ENCODE results near the gene ID2. TPM values are rescaled to one million over a fixed set of nuclear protein-coding genes. Genes with fewer than 3 reads are reported as not detected.

The ID2 gene
- total and polyA plus RNA-seq, 2 donors (not counting 1 experiment from before 2014, with no cell fraction given): 15.0 to 25.9 TPM

DNA sequence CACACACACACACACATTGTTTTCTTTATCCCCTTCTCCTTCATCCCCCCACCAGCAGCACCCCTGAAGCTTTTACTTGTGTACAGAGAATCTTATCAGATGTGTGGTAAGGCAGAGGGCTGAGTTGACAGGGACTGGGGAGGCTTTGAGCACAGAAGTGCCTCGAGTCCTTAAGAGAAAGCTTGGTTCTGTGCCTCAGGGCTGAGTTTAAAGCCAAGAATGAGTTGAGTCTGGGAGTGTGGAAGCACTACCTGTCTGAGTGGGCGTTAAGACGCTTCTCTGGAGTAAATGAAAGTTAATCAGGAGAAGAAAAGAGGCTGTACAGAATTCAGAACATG, 2.7 kb downstream of the ID2 start:
- Mint-ChIP-seq H3K9me3 (ENCODE audit: insufficient read depth) (no peaks in the 10 kb centered on the region), H3K4me3 (peak overlapping the region; percentile 83), H3K27me3 (peaks cover 64% of the 10 kb centered on the region), H3K4me1 (peaks cover 39% of the 10 kb centered on the region), H3K27ac (peak overlapping the region; percentile 46)
- H3K9me3 ChIP-seq (ENCODE audit: control extremely low read depth in 1 of 3, control insufficient read depth in 2 of 3, insufficient read depth in 1 of 3, low read length in 2 of 3): peaks cover 0 to 23% (median 1%) of the 10 kb centered on the region in 3 donors
- ATAC-seq (ENCODE audit: low read depth) (no peak), DNase-seq (peak; percentile 46)
- peak overlapping the region; percentile 52 for H3K9ac ChIP-seq (ENCODE audit: low read length)
- ChIA-PET CTCF (interaction anchor here (0.5 to 1.6 kb wide), 6 partner anchors 14 to 1587 kb away, joined by 3 to 14 read pairs (median 4); no protein-coding TSS in a partner anchor), POLR2A (no interaction called here)
- H3K27ac ChIP-seq (ENCODE audit: low read length in 2 of 2): no peak overlapping the region
- H3K36me3 ChIP-seq (replicated peaks in 1 of 2; ENCODE audit: control extremely low read depth in 1 of 2, control insufficient read depth in 1 of 2, extremely low read depth in 1 of 2, insufficient read depth in 2 of 2, low read length in 1 of 2): no peaks in the 10 kb centered on the region
- peaks cover 2 to 50% (median 36%) of the 10 kb centered on the region in 4 experiments for H3K27me3 ChIP-seq (replicated peaks in 1 of 4; ENCODE audit: control extremely low read depth in 1 of 4, control insufficient read depth in 3 of 4, insufficient read depth in 4 of 4, low read length in 3 of 4)
- no peak overlapping the region for H3K4me3 ChIP-seq (ENCODE audit: control extremely low read depth in 1 of 5, extremely low read depth in 1 of 5, insufficient read depth in 1 of 5, low read depth in 2 of 5, low read length in 4 of 5)
- H3K4me2 ChIP-seq (replicated peaks; ENCODE audit: low read depth, low read length, poor library complexity, severe bottlenecking): peak overlapping the region; percentile 89
- no peak for TF ChIP-seq EZH2 (IDR thresholded peaks at IDR 0.05; ENCODE audit: borderline replicate concordance, insufficient read depth, low read depth, low read length, poor library complexity, severe bottlenecking)
- TF ChIP-seq CTCF (IDR thresholded peaks at IDR 0.05): no peak
- H4K20me1 ChIP-seq (ENCODE audit: control insufficient read depth, insufficient read depth, low read length, poor library complexity, severe bottlenecking): no peaks in the 10 kb centered on the region
- no peaks in the 10 kb centered on the region for H3K79me2 ChIP-seq (ENCODE audit: control insufficient read depth, insufficient read depth, low read length)
- intact Hi-C loops (cut with micrococcal nuclease): loop anchor here (5.0 to 10.0 kb wide), 4 partner anchors 207 to 1780 kb away; no protein-coding TSS in a partner anchor
- whole genome bisulfite sequencing (ENCODE audit: insufficient coverage): 38% methylated on average over 3 of the region's 3 CpGs
- peak overlapping the region; percentile 54 for H2AFZ ChIP-seq (ENCODE audit: insufficient read depth, low read depth, low read length, poor library complexity, severe bottlenecking)
- H3K4me1 ChIP-seq (ENCODE audit: control insufficient read depth in 2 of 2, insufficient read depth in 2 of 2, low read length in 2 of 2): peaks cover 31 to 37% of the 10 kb centered on the region in 2 donors

DNA sequence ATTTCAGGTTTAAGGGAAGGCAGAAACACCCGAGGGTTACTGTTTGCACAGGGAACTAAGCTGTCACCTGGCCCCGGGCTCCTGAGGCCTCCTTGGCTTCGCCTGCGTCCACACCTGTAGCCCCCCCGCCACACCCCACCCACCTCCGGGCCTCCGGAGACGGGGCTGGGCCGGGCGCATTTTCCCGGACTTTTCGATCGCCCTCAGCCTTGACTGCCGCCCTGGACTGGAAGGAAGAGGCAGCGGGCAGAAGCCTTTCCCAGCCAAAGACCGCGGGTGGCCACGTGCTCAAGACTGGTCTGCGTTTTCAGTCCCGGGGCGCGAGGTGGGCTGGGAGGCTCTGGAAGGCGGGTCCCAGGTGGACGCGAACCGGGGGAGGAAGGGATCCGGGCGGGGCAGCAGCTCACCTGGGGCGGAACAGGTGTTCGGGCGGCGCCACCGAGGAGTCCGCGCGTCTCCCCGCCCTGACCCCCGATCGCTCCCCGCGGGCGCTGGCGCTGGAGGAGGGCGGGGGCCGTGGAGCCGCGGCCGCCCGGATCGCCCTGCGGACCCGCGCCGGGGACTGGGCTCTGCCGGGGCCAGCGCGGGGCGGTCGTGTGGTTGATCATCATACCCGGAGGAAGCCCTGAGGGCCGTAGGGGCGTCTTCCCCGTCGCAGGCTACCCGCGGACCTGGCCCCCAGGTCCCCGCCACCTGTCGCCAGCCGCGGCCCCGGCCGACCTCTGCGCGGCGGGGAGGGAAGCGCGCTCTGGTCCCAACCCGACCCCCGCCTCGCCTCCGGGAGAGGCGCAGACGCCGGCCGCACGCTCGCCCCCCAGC, 3.2 kb downstream of the ID2 start:
- TF ChIP-seq CTCF (IDR thresholded peaks at IDR 0.05) (no peak), EZH2 (IDR thresholded peaks at IDR 0.05; ENCODE audit: borderline replicate concordance, insufficient read depth, low read depth, low read length, poor library complexity, severe bottlenecking) (peak; percentile 64)

More for the DNA sequence above, 3.2 kb downstream of the ID2 start:
- WGBS (ENCODE audit: insufficient coverage): 2% methylated on average over 87 of the region's 87 CpGs
- H3K79me2 ChIP-seq (ENCODE audit: control insufficient read depth, insufficient read depth, low read length): no peaks in the 10 kb centered on the region
- Mint-ChIP-seq H3K4me3 (peak overlapping the region; percentile 83), H3K4me1 (peaks cover 34% of the 10 kb centered on the region), H3K9me3 (ENCODE audit: insufficient read depth) (no peaks in the 10 kb centered on the region), H3K27me3 (peaks cover 62% of the 10 kb centered on the region), H3K27ac (no peak overlapping the region)
- H3K27me3 ChIP-seq (replicated peaks in 1 of 4; ENCODE audit: control extremely low read depth in 1 of 4, control insufficient read depth in 3 of 4, insufficient read depth in 4 of 4, low read length in 3 of 4): peaks cover 0 to 44% (median 30%) of the 10 kb centered on the region in 4 experiments
- ATAC-seq (ENCODE audit: low read depth): no peak
- H3K4me2 ChIP-seq (replicated peaks; ENCODE audit: low read depth, low read length, poor library complexity, severe bottlenecking): peak overlapping the region; percentile 89
- no peaks in the 10 kb centered on the region for H4K20me1 ChIP-seq (ENCODE audit: control insufficient read depth, insufficient read depth, low read length, poor library complexity, severe bottlenecking)
- H3K9ac ChIP-seq (ENCODE audit: low read length): peak overlapping the region; percentile 52
- peak overlapping the region in 3 of 5 experiments; percentile 33 to 47 (median 38) for H3K4me3 ChIP-seq (ENCODE audit: control extremely low read depth in 1 of 5, extremely low read depth in 1 of 5, insufficient read depth in 1 of 5, low read depth in 2 of 5, low read length in 4 of 5)
- DNase-seq: peak; percentile 50
- no peak overlapping the region for H3K27ac ChIP-seq (ENCODE audit: low read length in 2 of 2)
- CTCF ChIA-PET: interaction anchor here (0.9 to 1.6 kb wide), 5 partner anchors 15 to 1588 kb away, joined by 3 to 14 read pairs (median 5); no protein-coding TSS in a partner anchor
- H3K9me3 ChIP-seq (ENCODE audit: control extremely low read depth in 1 of 3, control insufficient read depth in 2 of 3, insufficient read depth in 1 of 3, low read length in 2 of 3): peaks cover 0 to 22% (median 1%) of the 10 kb centered on the region in 3 donors
- no peaks in the 10 kb centered on the region for H3K36me3 ChIP-seq (replicated peaks in 1 of 2; ENCODE audit: control extremely low read depth in 1 of 2, control insufficient read depth in 1 of 2, extremely low read depth in 1 of 2, insufficient read depth in 2 of 2, low read length in 1 of 2)
- peak overlapping the region; percentile 54 for H2AFZ ChIP-seq (ENCODE audit: insufficient read depth, low read depth, low read length, poor library complexity, severe bottlenecking)
- intact Hi-C loops (cut with micrococcal nuclease): loop anchor here (1.0 to 10.0 kb wide), 7 partner anchors 158 to 1780 kb away; no protein-coding TSS in a partner anchor
- peaks cover 31 to 37% of the 10 kb centered on the region in 2 donors for H3K4me1 ChIP-seq (ENCODE audit: control insufficient read depth in 2 of 2, insufficient read depth in 2 of 2, low read length in 2 of 2)
- POLR2A ChIA-PET: no interaction called here

Data from B cell (primary cell).